ENCODE data around the gene GAS7.

The GAS7 gene

DNA sequence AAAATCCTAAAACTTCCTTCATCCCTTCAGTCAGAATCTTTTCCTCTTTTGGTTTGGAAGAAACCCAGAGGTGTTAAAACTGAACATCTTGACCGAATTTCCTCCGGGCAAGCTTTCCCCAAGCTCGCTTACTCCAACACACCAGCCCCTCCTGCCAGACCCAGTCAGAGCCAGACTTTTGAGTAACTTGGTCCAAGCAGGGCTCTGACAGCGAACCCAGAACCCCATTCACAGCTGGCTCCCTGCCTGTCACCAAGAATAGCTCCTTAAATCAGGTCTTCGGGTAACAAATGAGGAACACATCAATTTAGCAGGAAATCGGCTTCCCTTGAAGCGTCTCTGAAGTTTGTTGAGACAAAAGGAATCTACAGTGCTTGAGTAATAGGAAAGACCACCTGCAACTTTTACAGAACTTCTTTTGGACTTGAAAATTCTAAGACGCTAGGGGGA, 27.3 kb downstream of the GAS7 start:
- DNase-seq = peak in 1 of 2 donors; percentile 33

GRCh38 chr17:10170233-10170632, 28.2 kb downstream of the GAS7 start:
- DNase-seq = no peak

DNA sequence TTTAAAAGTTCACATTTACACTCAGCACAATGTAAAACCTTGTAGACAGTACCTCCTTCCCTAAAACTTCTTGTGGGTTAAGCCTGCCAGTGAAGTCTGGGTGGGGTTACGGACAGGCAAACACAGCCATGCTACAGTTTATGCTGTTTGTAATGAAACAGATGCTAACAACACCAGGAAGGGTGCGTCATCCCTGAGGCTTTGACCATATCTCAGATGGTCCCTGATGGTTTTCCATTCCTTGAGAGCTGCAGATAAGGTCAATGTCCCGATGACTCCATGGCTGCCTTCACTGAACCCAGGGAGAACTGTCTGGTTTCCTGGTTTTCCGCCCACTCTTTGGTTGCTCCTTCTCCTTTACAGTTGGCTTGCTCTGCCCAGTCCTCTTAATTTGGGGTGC, 29.1 kb downstream of the GAS7 start:
- DNase-seq = peak; percentile 51 to 61

DNA sequence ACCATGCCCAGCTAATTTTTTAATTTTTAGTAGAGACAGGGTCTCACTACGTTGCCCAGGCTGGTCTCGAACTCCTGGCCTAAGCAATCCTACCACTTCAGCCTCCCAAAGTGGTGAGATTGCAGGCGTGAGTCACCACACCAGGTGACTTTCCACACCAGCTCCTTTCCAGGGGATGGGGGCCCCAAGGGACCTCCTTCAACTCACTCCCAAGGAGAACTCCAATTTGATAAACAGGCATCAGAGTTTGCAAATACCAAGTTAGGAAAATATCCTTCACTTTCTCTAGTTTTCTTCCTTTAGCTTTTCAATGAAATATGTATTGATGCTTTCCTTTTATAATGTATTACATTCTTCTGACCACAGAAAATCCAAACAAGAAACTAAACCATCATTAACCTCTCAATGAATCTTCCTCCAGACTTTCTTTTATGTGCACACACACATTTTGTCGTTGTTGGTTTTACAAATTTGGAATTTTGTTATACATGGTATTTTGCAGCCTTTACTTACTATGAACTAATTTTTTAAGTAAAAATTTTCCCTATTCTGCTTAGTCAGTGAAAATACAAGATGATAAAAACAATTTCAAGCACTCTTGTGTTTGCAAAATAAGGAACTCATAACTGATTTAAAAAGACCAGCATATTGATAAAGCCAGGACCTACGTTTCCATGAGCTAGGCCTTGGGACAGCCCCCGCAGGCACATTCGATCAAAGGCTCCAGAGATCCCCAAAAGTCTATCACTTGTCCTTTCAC, 32.0 kb downstream of the GAS7 start:
- DNase-seq = no peak

GRCh38 chr17:10162096-10162495, 36.3 kb downstream of the GAS7 start:
- DNase-seq = no peak

DNA sequence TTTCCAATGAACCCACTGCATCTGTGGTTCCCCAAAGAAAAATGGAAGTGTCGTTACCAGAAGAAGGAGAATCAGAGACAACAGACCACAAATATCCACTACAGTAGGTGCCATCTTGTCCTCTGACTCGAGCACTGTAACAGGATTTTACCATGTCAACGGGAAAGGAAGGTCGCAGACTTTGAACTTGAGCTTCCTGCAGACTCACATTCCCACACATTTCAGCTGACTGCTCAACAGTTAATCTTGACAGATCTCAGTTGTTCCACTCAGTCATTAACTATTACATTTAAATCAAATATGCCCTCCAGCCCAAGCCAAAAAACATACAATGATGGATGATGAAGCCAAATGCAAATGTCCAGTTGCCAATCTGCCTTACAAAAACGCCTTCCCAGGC, 37.0 kb downstream of the GAS7 start:
- DNase-seq = no peak

DNA sequence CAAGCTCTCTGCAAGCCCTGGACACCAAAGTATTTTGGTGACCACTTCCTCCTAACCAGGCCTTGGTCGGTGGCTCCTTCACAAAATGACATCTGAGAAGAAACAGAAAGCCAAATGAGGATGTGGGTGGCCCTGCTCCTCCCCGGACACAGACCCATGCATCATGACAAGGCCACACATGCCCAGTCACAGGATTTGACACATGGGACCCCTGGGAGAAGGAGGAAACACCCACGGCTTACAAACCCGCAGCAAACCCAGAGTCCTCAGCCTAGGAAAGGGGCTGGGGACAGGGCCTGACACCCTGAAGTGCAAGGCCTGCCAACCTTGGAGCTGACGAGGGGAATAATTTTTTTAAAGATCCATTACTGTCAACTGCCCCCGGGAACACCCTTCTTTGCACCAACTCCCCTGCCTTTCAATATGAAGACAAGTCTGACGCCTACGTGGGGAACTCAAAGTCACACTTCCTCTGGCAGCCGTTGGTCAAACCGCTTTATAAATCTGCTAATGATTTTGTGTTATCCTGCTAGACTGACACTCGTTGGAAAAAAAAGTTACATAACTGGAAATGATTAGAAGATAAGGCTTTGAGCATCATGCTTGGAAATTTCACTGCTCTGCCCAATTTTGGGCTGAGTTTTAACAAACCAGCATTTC, 41.3 kb downstream of the GAS7 start:
- DNase-seq = peak; percentile 97 to 99

GRCh38 chr17:10156599-10156947, 41.8 kb downstream of the GAS7 start:
- no peak for DNase-seq

DNA sequence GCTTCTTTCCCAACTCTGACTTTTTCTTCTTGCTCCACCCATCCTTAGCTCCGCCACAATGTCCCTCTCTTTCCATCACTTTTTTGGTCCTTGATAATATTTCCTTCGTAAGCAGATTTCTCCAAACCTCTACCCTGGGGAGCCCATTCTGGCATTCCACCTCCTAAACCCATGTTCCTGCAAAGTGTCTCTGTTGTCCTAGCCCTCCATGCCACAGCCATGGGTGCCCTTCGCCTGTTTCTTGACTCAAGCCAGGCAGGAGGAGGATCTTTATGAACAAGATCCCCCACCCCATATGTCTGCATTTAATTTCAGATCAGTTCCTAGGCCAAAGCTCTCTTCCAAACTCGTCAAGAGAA, 42.4 kb downstream of the GAS7 start:
- DNase-seq = no peak

DNA sequence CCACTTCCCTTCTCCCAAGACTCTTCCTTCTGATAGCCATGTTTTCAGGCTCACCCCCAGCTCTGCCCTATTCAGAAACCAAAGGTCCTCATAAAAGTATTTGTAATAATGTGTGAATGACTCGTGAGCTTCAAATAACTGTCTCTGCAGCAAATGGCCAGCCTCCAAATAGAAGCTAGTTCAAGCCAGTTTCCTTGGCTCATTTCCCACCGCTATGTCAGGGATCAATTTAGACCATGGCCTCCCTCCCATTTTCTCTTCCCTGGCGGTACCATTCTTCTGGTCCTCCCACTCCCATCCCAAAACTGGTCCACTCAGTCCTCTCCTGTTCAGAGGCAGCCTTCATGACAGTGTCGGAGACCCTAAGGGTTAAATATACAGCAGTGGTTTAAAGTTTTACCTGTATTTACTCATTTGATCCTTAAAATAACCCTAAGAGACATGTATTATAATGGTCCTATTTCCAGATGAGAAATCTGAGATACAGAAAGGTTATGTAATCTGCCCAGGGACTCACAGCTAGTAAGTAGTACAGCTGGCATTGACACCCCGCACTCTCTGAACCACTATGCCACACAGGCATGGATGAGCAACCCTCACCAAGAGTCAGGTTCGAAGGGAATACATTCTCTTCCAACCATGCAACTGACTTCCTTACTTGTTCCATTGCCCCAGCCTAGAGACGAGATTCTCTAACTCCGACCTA, 42.9 kb downstream of the GAS7 start:
- DNase-seq = peak; percentile 29 to 32

DNA sequence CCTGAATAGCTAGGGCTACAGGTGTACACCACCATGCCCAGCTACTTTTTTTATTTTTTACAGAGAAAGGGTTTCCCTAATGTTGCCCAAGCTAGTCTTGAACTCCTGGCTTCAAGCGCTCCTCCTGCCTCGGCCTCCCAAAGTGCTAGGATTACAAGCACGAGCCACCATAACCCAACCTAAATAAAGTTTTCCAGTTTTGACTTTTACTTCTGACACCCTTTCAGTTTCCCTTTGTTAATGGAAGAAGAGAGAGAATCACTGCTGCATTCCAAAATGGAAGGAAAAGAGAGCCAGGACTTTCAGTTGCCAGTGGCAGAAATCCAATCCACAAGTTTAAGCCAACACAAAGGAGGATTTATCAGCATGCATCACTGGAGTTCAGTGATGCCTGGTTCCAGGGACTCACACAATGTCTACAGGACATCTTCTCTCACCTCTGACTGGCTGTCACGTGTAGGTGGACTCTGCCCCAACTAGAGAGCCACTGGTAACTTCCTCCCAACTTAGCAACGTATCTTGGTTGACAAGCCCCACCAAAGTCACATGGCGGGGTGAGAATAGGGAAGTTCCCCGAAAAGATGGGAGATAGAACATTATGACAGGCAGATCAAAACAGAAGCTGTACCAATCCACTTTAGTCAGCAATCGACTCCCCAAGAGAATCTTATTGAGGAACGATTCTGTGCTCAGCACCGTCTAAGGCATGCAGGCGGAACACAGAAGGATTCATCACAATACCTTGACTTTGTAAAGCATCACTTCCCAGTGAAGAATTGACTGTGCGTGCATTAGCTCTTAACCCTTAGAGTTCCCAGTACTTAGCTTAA, 46.5 kb downstream of the GAS7 start:
- DNase-seq = peak; percentile 96 to 97

DNA sequence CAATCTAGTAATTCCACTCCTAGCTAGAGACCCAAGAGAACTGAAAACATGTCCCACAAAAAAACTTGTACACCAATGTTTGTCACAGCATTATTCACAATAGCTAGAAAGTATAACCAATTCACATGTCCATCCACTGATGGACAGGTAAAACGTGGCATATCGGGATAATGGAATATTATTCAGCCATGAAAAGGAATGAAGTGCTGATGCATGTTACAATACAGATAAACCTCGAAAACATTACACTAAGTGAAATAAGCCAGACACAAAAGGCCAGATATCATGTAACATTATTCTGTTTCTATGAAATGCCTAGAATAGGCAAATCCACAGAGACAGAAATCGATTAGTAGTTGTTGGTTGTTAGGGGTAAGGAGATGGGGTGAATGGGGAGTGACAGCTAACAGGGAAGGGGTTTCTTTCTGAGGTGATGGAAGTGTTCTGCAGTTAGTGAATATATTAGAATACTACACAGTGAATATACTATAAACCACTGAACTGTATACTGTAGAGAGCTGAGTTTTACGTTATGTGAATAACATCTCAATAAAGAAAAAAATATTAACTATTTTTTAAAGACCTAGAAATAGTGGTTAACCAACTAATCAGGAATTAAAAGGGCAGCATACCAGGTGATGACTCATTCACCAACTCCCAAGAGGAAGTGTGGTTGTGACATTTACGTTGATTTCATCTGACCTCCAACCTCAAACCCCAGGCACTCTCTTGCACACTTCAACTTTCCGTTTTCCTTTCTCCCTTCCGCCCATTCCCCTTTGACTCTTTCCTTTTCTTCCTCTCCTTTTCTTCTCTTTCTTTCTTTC, 48.6 kb downstream of the GAS7 start:
- DNase-seq = peak; percentile 86 to 90

GRCh38 chr17:10147761-10148415, 50.5 kb downstream of the GAS7 start:
- no peak for DNase-seq

- DNase-seq = no peak
Measured at GRCh38 chr17:10147040-10147439, 51.4 kb downstream of the GAS7 start.

- DNase-seq = no peak
Measured at GRCh38 chr17:10144982-10145381, 53.4 kb downstream of the GAS7 start.

DNA sequence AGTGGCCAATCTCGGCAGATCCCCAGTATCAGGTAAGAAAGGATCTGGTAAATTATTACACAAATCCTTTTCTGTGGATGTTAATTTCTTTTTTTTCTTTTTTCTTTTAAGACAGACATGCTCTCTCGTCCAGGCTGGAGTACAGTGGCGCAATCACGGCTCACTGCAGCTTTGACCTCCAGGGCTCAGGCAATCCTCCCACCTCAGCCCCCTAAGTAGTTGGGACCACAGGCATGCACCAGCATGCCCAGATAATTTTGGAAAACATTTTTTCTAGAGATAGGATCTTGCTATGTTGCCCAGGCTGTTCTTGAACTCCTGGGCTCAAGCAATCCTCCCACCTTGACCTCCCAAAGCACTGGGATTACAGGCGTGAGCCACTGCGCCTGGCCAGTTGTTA, 54.0 kb downstream of the GAS7 start:
- DNase-seq = no peak

GRCh38 chr17:10141436-10141835, 57.0 kb downstream of the GAS7 start:
- no peak for DNase-seq

DNA sequence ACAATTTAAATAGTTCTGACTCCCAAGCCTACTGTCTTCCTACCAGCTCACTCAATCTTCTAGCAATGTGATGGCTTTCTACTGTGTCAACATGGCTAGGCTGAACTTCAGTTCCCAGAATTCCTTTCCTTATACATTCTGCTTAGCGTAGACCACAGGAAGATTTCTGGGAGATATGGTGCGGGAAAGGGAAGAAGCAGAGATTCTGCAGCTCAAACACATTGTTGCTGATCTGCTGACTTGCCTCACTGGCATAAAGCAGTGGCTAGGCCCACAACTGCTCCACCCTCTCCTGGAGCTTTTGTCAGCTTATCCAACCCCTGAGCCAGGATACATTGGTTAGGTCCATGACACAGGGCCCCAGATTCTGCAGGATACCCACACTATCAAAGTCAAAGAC, 58.8 kb downstream of the GAS7 start:
- DNase-seq = peak in 1 of 2 donors; percentile 31

GRCh38 chr17:10136258-10136981, 62.0 kb downstream of the GAS7 start:
- no peak for DNase-seq

- peak; percentile 87 to 93 for DNase-seq
Measured at GRCh38 chr17:10135539-10136257, 62.7 kb downstream of the GAS7 start.
